Immature natural killer cell (primary cell): ENCODE data around the gene GMPPA. TPM values are rescaled to one million over a fixed set of nuclear protein-coding genes. Genes with fewer than 3 reads are reported as not detected.

Source experiments
- DNase-seq, 3 donors: peaks; one replicate each; pipeline ENCODE4 v3.0.0; 2022; ENCODE audit warnings: mixed read lengths in 1 of 3
- H3K27ac Mint-ChIP-seq, 6 donors: one replicate each; pipeline ENCODE4 v1.8.0; 2020; ENCODE audit warnings: mixed read lengths in 6 of 6, mild to moderate bottlenecking in 5 of 6, inconsistent platforms in 4 of 6, moderate library complexity in 3 of 6
- H3K27me3 Mint-ChIP-seq, 3 donors: one replicate each; pipeline ENCODE4 v1.8.0; 2020 to 2021; ENCODE audit warnings: low read depth in 3 of 3, mild to moderate bottlenecking in 3 of 3, mixed read lengths in 3 of 3, moderate library complexity in 3 of 3, inconsistent platforms in 1 of 3
- H3K36me3 Mint-ChIP-seq, 3 donors: one replicate each; pipeline ENCODE4 v1.8.0; 2020; ENCODE audit warnings: mixed read lengths in 3 of 3, inconsistent platforms in 2 of 3, mild to moderate bottlenecking in 2 of 3
- H3K4me1 Mint-ChIP-seq, 2 donors: one replicate each; pipeline ENCODE4 v1.8.0; 2020; ENCODE audit warnings: inconsistent platforms in 2 of 2, mild to moderate bottlenecking in 2 of 2, mixed read lengths in 2 of 2, moderate library complexity in 1 of 2
- H3K4me3 Mint-ChIP-seq, 5 donors: one replicate each; pipeline ENCODE4 v1.8.0; 2020; ENCODE audit warnings: mild to moderate bottlenecking in 5 of 5, mixed read lengths in 5 of 5, inconsistent platforms in 3 of 5, moderate library complexity in 3 of 5
- H3K9me3 Mint-ChIP-seq, 6 donors: one replicate each; pipeline ENCODE4 v1.8.0; 2020; ENCODE audit warnings: mild to moderate bottlenecking in 6 of 6, mixed read lengths in 6 of 6, inconsistent platforms in 4 of 6, moderate library complexity in 3 of 6
- polyA plus RNA-seq, 3 donors: library from polyadenylated mRNA; unstranded; fragments of 300-500 nt; fragmentation: Illumina TruSeq; gene quantifications; one replicate each; pipeline ENCODE4 v1.2.3, GENCODE V29; 2021

GMPPA gene
- polyA plus RNA-seq, 3 donors from 2014 or later: 21.4 to 40.9 (median 37.1) TPM

GRCh38 chr2:219474285-219475060, 24.2 kb upstream of the GMPPA start:
- no peak overlapping the region for H3K4me3 Mint-ChIP-seq
- H3K27ac Mint-ChIP-seq: no peak overlapping the region
- no peaks in the 10 kb centered on the region for H3K36me3 Mint-ChIP-seq
- H3K27me3 Mint-ChIP-seq: peaks cover 0 to 4% (median 2%) of the 10 kb centered on the region in 3 donors
- H3K4me1 Mint-ChIP-seq: peaks cover 0 to 3% of the 10 kb centered on the region in 2 donors
- DNase-seq: no peak
- no peaks in the 10 kb centered on the region for H3K9me3 Mint-ChIP-seq

GRCh38 chr2:219475278-219475677, 23.4 kb upstream of the GMPPA start:
- no peak for DNase-seq
- H3K4me1 Mint-ChIP-seq: peaks cover 0 to 3% of the 10 kb centered on the region in 2 donors
- no peaks in the 10 kb centered on the region for H3K9me3 Mint-ChIP-seq
- H3K4me3 Mint-ChIP-seq: no peak overlapping the region
- no peak overlapping the region for H3K27ac Mint-ChIP-seq
- H3K27me3 Mint-ChIP-seq: peaks cover 0 to 6% (median 2%) of the 10 kb centered on the region in 3 donors
- no peaks in the 10 kb centered on the region for H3K36me3 Mint-ChIP-seq

GRCh38 chr2:219475697-219476651, 22.7 kb upstream of the GMPPA start:
- Mint-ChIP-seq H3K27me3 (peaks cover 0 to 4% (median 2%) of the 10 kb centered on the region in 3 donors), H3K4me3 (no peak overlapping the region)
- peak; percentile 19 to 33 (median 28) for DNase-seq

GRCh38 chr2:219476652-219477151, 22.0 kb upstream of the GMPPA start:
- H3K4me1 Mint-ChIP-seq: peaks cover 0 to 3% of the 10 kb centered on the region in 2 donors
- H3K27me3 Mint-ChIP-seq: peaks cover 0 to 4% (median 2%) of the 10 kb centered on the region in 3 donors
- DNase-seq: no peak
- H3K4me3 Mint-ChIP-seq: no peak overlapping the region
- no peaks in the 10 kb centered on the region for H3K36me3 Mint-ChIP-seq
- H3K9me3 Mint-ChIP-seq: no peaks in the 10 kb centered on the region
- no peak overlapping the region for H3K27ac Mint-ChIP-seq

More at GRCh38 chr2:219475697-219476651, 22.7 kb upstream of the GMPPA start:
- H3K27ac Mint-ChIP-seq: no peak overlapping the region
- no peaks in the 10 kb centered on the region for H3K9me3 Mint-ChIP-seq
- peaks cover 0 to 3% of the 10 kb centered on the region in 2 donors for H3K4me1 Mint-ChIP-seq
- H3K36me3 Mint-ChIP-seq: no peaks in the 10 kb centered on the region

GRCh38 chr2:219477179-219477578, 21.5 kb upstream of the GMPPA start:
- H3K4me1 Mint-ChIP-seq: peaks cover 0 to 3% of the 10 kb centered on the region in 2 donors

GRCh38 chr2:219477815-219478214, 20.9 kb upstream of the GMPPA start:
- no peak for DNase-seq
- H3K36me3 Mint-ChIP-seq: no peaks in the 10 kb centered on the region
- H3K4me3 Mint-ChIP-seq: no peak overlapping the region
- H3K9me3 Mint-ChIP-seq: no peaks in the 10 kb centered on the region
- H3K4me1 Mint-ChIP-seq: peaks cover 0 to 3% of the 10 kb centered on the region in 2 donors
- peaks cover 0 to 7% (median 7%) of the 10 kb centered on the region in 3 donors for H3K27me3 Mint-ChIP-seq
- H3K27ac Mint-ChIP-seq: no peak overlapping the region

More at GRCh38 chr2:219477179-219477578, 21.5 kb upstream of the GMPPA start:
- Mint-ChIP-seq H3K36me3 (no peaks in the 10 kb centered on the region), H3K27ac (no peak overlapping the region), H3K27me3 (peaks cover 0 to 6% (median 5%) of the 10 kb centered on the region in 3 donors), H3K9me3 (no peaks in the 10 kb centered on the region), H3K4me3 (no peak overlapping the region)
- no peak for DNase-seq

GRCh38 chr2:219478916-219479315, 19.8 kb upstream of the GMPPA start:
- no peak for DNase-seq
- Mint-ChIP-seq H3K4me3 (no peak overlapping the region), H3K27ac (no peak overlapping the region), H3K9me3 (no peaks in the 10 kb centered on the region), H3K27me3 (peaks cover 0 to 9% (median 7%) of the 10 kb centered on the region in 3 donors), H3K4me1 (peaks cover 0 to 4% of the 10 kb centered on the region in 2 donors), H3K36me3 (no peaks in the 10 kb centered on the region)

GRCh38 chr2:219480004-219480403, 18.7 kb upstream of the GMPPA start:
- H3K4me1 Mint-ChIP-seq: peaks cover 0 to 5% of the 10 kb centered on the region in 2 donors
- no peak for DNase-seq
- H3K4me3 Mint-ChIP-seq: no peak overlapping the region
- H3K36me3 Mint-ChIP-seq: no peaks in the 10 kb centered on the region
- H3K9me3 Mint-ChIP-seq: no peaks in the 10 kb centered on the region
- H3K27ac Mint-ChIP-seq: no peak overlapping the region
- H3K27me3 Mint-ChIP-seq: peaks cover 0 to 11% (median 4%) of the 10 kb centered on the region in 3 donors

- H3K27me3 Mint-ChIP-seq: peaks cover 2 to 17% (median 15%) of the 10 kb centered on the region in 3 donors
- DNase-seq: no peak
- H3K36me3 Mint-ChIP-seq: no peaks in the 10 kb centered on the region
- H3K9me3 Mint-ChIP-seq: no peaks in the 10 kb centered on the region
- no peak overlapping the region for H3K27ac Mint-ChIP-seq
- H3K4me1 Mint-ChIP-seq: peaks cover 0 to 3% of the 10 kb centered on the region in 2 donors
- no peak overlapping the region for H3K4me3 Mint-ChIP-seq
Measured at GRCh38 chr2:219482674-219483405, 15.9 kb upstream of the GMPPA start.

- Mint-ChIP-seq H3K27ac (no peak overlapping the region), H3K36me3 (no peaks in the 10 kb centered on the region), H3K4me1 (peaks cover 0 to 3% of the 10 kb centered on the region in 2 donors), H3K27me3 (peaks cover 2 to 17% (median 15%) of the 10 kb centered on the region in 3 donors), H3K9me3 (no peaks in the 10 kb centered on the region), H3K4me3 (peak overlapping the region in 2 of 5 donors; percentile 63 to 64)
- DNase-seq: no peak
Measured at GRCh38 chr2:219483451-219484342, 15.0 kb upstream of the GMPPA start.

GRCh38 chr2:219484343-219485200, 14.1 kb upstream of the GMPPA start:
- Mint-ChIP-seq H3K9me3 (no peaks in the 10 kb centered on the region), H3K4me3 (peak overlapping the region in 2 of 5 donors; percentile 26 to 30)

GRCh38 chr2:219485201-219485580, 13.5 kb upstream of the GMPPA start:
- DNase-seq: no peak
- Mint-ChIP-seq H3K4me1 (peaks cover 0 to 3% of the 10 kb centered on the region in 2 donors), H3K4me3 (peak overlapping the region in 2 of 5 donors; percentile 7 to 30), H3K36me3 (no peaks in the 10 kb centered on the region), H3K27ac (no peak overlapping the region), H3K9me3 (no peaks in the 10 kb centered on the region), H3K27me3 (peaks cover 2 to 18% (median 15%) of the 10 kb centered on the region in 3 donors)

More at GRCh38 chr2:219484343-219485200, 14.1 kb upstream of the GMPPA start:
- Mint-ChIP-seq H3K27me3 (peaks cover 2 to 18% (median 17%) of the 10 kb centered on the region in 3 donors), H3K27ac (no peak overlapping the region), H3K4me1 (peaks cover 0 to 3% of the 10 kb centered on the region in 2 donors), H3K36me3 (no peaks in the 10 kb centered on the region)
- DNase-seq: no peak
